Dermis microvascular lymphatic vessel endothelial cell (primary cell): ENCODE data around the gene ACAP1. TPM values are rescaled to one million over a fixed set of nuclear protein-coding genes. Genes with fewer than 3 reads are reported as not detected.
A peak's percentile ranks its signal among the peaks of the same experiment; 100 is the strongest.
"Not testable (repeated sequence)": the region's sequence is repeated elsewhere in the genome, so short reads cannot be mapped to it uniquely, and the experiment has no call there.

Experiments
- DNase-seq, 2 donors: peaks; one replicate each; pipeline versions ENCODE4 v3.0.0 to v3.0.0-alpha.2; 2010; ENCODE audit warnings: low read depth in 2 of 2
- total RNA-seq: library from RNA; depleted of rRNA; stranded (reverse); fragments of >200 nt; gene quantifications from 2 replicates; pipeline ENCODE4 v1.2.1, GENCODE V29; 2014

The ACAP1 gene
- total RNA-seq, 1 donor from 2014 or later, result 0.26 TPM

GRCh38 chr17:7328840-7329373 lies 7.4 kb upstream of the ACAP1 start, which contains the start of gene NEURL4:
NEURL4 (minus strand) TSS chr17:7329335; CDS start chr17:7329312, 23 bp downstream.
- no peak for DNase-seq

- DNase-seq, result peak; percentile 98 to 99
Observed at GRCh38 chr17:7329374-7329996, 6.8 kb upstream of the ACAP1 start.

GRCh38 chr17:7329997-7330637 lies 6.2 kb upstream of the ACAP1 start:
- DNase-seq, result peak in 1 of 2 donors; percentile 82

GRCh38 chr17:7330638-7331015 lies 5.7 kb upstream of the ACAP1 start:
- no peak for DNase-seq

GRCh38 chr17:7332111-7332510 lies 4.2 kb upstream of the ACAP1 start:
- no peak for DNase-seq

- not testable (repeated sequence) for DNase-seq
Observed at GRCh38 chr17:7332600-7333069, 3.7 kb upstream of the ACAP1 start.

- DNase-seq, result no peak
Observed at GRCh38 chr17:7334938-7335538, 1.3 kb upstream of the ACAP1 start.

- DNase-seq, result not testable (repeated sequence)
Observed at GRCh38 chr17:7335765-7336164, 564 bp upstream of the ACAP1 start.

- DNase-seq, result not testable (repeated sequence)
Observed at GRCh38 chr17:7337600-7337999, 1.3 kb downstream of the ACAP1 start.

- DNase-seq, result no peak
Observed at GRCh38 chr17:7340179-7340578, 3.9 kb downstream of the ACAP1 start.

GRCh38 chr17:7341842-7342241 lies 5.5 kb downstream of the ACAP1 start:
- no peak for DNase-seq

GRCh38 chr17:7343250-7343649 lies 6.9 kb downstream of the ACAP1 start:
- no peak for DNase-seq

- no peak for DNase-seq
Observed at GRCh38 chr17:7346761-7347614, 10.7 kb downstream of the ACAP1 start.

- DNase-seq, result no peak
Observed at GRCh38 chr17:7347630-7348477, 11.5 kb downstream of the ACAP1 start.

GRCh38 chr17:7348478-7349242 lies 12.3 kb downstream of the ACAP1 start:
- DNase-seq, result no peak

GRCh38 chr17:7351665-7352502 lies 15.6 kb downstream of the ACAP1 start, which contains the start of gene KCTD11:
KCTD11 (plus strand) TSS chr17:7352162.
- DNase-seq, result peak in 1 of 2 donors; percentile 75

GRCh38 chr17:7352503-7352889 lies 16.2 kb downstream of the ACAP1 start:
- DNase-seq, result no peak

- DNase-seq, result no peak
Observed at GRCh38 chr17:7352910-7353635, 16.7 kb downstream of the ACAP1 start.
